OCI-LY1 (cell line): ENCODE results near the gene ARHGAP24.

ENCODE experiments used
- EZH2 ChIP-seq: fragments of 200-600 bp; sonication (generic), shearing (Covaris generic); IDR thresholded peaks from 2 replicates; pipeline ENCODE4 v1.8.0; 2017; ENCODE audit warnings: borderline replicate concordance, mixed run types, mild to moderate bottlenecking, antibody characterized with exemption, low read length, moderate library complexity, mixed read lengths
- TF ChIP-seq, protein P1 (sequence below): fragments of 200-600 bp; sonication (generic), shearing (Covaris generic); IDR thresholded peaks from 2 replicates; pipeline ENCODE4 v1.5.1; 2017; ENCODE audit warnings: mild to moderate bottlenecking, antibody characterized with exemption, low read length, moderate library complexity, mixed read lengths

DNA sequence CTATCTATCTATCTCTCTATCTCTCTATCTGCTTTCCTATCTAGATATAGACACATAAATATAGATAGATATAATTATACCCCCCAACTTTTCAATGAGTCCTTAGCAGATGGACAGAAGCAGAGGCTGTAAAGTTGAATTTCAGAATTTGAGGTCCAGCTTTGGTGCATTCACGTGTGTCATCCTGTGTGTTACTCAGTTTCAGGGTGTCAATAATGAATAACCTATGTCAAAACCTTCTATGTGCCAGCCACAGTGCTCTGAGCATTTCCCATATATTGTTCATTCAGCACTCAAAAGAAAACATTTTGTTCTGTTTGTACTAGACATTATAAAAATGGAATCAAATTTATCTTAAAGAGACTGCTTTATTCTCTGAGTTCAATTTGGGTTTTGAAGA lies 310.0 kb downstream of the ARHGAP24 start:
- TF ChIP-seq EZH2: no peak
- TF ChIP-seq, protein P1, sequence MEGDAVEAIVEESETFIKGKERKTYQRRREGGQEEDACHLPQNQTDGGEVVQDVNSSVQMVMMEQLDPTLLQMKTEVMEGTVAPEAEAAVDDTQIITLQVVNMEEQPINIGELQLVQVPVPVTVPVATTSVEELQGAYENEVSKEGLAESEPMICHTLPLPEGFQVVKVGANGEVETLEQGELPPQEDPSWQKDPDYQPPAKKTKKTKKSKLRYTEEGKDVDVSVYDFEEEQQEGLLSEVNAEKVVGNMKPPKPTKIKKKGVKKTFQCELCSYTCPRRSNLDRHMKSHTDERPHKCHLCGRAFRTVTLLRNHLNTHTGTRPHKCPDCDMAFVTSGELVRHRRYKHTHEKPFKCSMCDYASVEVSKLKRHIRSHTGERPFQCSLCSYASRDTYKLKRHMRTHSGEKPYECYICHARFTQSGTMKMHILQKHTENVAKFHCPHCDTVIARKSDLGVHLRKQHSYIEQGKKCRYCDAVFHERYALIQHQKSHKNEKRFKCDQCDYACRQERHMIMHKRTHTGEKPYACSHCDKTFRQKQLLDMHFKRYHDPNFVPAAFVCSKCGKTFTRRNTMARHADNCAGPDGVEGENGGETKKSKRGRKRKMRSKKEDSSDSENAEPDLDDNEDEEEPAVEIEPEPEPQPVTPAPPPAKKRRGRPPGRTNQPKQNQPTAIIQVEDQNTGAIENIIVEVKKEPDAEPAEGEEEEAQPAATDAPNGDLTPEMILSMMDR: no peak
